ENCODE data around the gene NUP205.

GRCh38 chr7:135682191-135682590 is 124.5 kb downstream of the NUP205 start:
- TF ChIP-seq POLR2A (IDR thresholded peaks at IDR 0.05; ENCODE audit: low read depth, low read length): no peak
- TF ChIP-seq POLR2AphosphoS5 (IDR thresholded peaks at IDR 0.05; ENCODE audit: low read depth, low read length): no peak
- no peak for TF ChIP-seq TAF1 (IDR thresholded peaks at IDR 0.05; ENCODE audit: borderline replicate concordance, low read depth, low read length)

Data from GM12892 (cell line).